C4-2B (cell line): Measurements from ENCODE around the gene CENPP.

Experiments used
- CTCF ChIP-seq: fragments of 450-650 bp; conservative IDR thresholded peaks from 2 replicates; pipeline ENCODE4 v1.5.1; 2017; ENCODE audit warnings: mild to moderate bottlenecking
- ZFX ChIP-seq: fragments of 450-650 bp; IDR thresholded peaks from 2 replicates; pipeline ENCODE4 v1.6.1; 2017

GRCh38 chr9:92332577-92333281 lies 7.0 kb downstream of the CENPP start:
- TF ChIP-seq CTCF, result no peak
- TF ChIP-seq ZFX, result no peak
